Testis (tissue), 2 donors: ENCODE measurements around the gene HINT2.

Experiments used
- CTCF ChIP-seq, 3 experiments: fragments of 450-650 bp in 2 of 3; fragments of 200-600 bp in 1 of 3; sonication (generic) in 1 of 3; IDR thresholded peaks; one replicate each; pipeline ENCODE4 v1.5.1; 2016 to 2019; ENCODE audit warnings: antibody characterized with exemption in 3 of 3, mild to moderate bottlenecking in 2 of 3, moderate library complexity in 1 of 3
- POLR2A ChIP-seq: fragments of 450-650 bp; IDR thresholded peaks from one replicate; pipeline ENCODE4 v1.6.1; 2017; ENCODE audit warnings: antibody characterized with exemption, mild to moderate bottlenecking, moderate library complexity

DNA sequence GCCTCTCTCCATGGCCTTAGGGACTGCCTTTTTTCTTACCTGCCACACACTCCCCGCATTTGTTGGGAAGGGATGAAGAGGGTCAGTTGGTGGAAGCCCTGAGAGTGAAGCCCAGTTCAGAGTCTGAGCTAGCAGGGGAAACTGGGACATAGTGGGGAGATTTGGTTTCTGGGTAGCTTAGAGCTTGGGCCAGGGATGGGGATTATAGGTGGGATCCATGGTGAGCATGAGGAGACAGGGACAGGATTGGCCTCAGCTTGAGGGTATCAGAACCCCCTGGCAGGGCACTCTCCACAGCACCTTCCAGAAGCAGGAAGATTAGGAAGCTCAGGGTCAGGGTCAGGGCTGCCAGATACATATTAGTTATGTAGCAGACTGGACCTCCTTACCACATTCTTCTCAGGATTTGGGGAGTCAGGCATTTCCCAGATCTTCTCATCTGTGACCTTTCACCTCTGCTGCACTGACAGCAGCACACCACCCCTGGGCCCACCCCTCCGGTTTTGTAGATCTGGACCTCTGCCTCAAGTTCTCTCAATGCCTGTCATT lies 37.5 kb upstream of the HINT2 start:
- TF ChIP-seq CTCF (IDR thresholded peaks at IDR 0.05) (no peak), POLR2A (no peak)
